ENCODE data around the gene NDRG2.

Gene NDRG2

GRCh38 chr14:20969336-20969735 is 55.5 kb downstream of the NDRG2 start:
- H3K4me3 ChIP-seq (ENCODE audit: low read depth, low read length): no peak overlapping the region
- H3K36me3 ChIP-seq (ENCODE audit: control insufficient read depth in 2 of 2, insufficient read depth in 1 of 2, low read length in 2 of 2): no peaks in the 10 kb centered on the region
- no peak overlapping the region for H3K27ac ChIP-seq (ENCODE audit: extremely low read depth, low read depth, low read length)
- TF ChIP-seq ZNF37A (tag by site-specific recombination; IDR thresholded peaks at IDR 0.05): no peak
- no peak for TF ChIP-seq GLIS1 (tag by site-specific recombination; IDR thresholded peaks at IDR 0.05)
- TF ChIP-seq ZNF658 (tag by site-specific recombination; IDR thresholded peaks at IDR 0.05): no peak
- no peak for TF ChIP-seq ZNF174 (tag by site-specific recombination; IDR thresholded peaks at IDR 0.05)
- no peak for TF ChIP-seq ZNF423 (tag by site-specific recombination; IDR thresholded peaks at IDR 0.05)
- no peak for TF ChIP-seq GFI1B (tag by site-specific recombination; IDR thresholded peaks at IDR 0.05)
- TF ChIP-seq ZNF488 (tag by site-specific recombination; IDR thresholded peaks at IDR 0.05): no peak
- no peak for TF ChIP-seq ZNF394 (tag by site-specific recombination; IDR thresholded peaks at IDR 0.05; ENCODE audit: borderline replicate concordance)
- TF ChIP-seq ZNF791 (tag by site-specific recombination; IDR thresholded peaks at IDR 0.05): no peak
- no peak for TF ChIP-seq HOXD13 (CRISPR knock-in tag; IDR thresholded peaks at IDR 0.05; ENCODE audit: borderline replicate concordance)
- POLR2A ChIA-PET: no interaction called here
- CTCF ChIA-PET: interaction anchor here (0.6 to 3.8 kb wide), 7 partner anchors 18 to 306 kb away, joined by 3 to 61 read pairs (median 6); no protein-coding TSS in a partner anchor
- H3K9me3 ChIP-seq (ENCODE audit: control insufficient read depth, insufficient read depth, low read depth, low read length): no peaks in the 10 kb centered on the region
- no peaks in the 10 kb centered on the region for H3K4me1 ChIP-seq (ENCODE audit: control insufficient read depth, insufficient read depth, low read length)
